ENCODE results near the gene DDC.
"Not testable (repeated sequence)": the region's sequence is repeated elsewhere in the genome, so short reads cannot be mapped to it uniquely, and the experiment has no call there.

DNA sequence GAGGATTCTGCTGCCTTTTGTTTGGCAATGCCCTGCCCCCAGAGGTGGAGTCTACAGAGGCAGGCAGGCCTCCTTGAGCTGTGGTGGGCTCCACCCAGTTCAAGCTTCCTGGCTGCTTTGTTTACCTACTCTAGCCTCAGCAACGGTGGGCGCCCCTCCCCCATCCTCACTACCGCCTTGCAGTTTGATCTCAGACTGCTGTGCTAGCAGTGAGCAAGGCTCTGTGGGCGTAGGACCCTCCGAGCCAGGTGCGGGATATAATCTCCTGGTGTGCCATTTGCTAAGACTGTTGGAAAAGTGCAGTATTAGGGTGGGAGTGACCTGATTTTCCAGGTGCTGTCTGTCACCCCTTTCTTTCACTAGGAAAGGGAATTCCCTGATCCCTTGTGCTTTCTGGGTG, 11.2 kb upstream of the DDC start:
- TF ChIP-seq, protein P1, sequence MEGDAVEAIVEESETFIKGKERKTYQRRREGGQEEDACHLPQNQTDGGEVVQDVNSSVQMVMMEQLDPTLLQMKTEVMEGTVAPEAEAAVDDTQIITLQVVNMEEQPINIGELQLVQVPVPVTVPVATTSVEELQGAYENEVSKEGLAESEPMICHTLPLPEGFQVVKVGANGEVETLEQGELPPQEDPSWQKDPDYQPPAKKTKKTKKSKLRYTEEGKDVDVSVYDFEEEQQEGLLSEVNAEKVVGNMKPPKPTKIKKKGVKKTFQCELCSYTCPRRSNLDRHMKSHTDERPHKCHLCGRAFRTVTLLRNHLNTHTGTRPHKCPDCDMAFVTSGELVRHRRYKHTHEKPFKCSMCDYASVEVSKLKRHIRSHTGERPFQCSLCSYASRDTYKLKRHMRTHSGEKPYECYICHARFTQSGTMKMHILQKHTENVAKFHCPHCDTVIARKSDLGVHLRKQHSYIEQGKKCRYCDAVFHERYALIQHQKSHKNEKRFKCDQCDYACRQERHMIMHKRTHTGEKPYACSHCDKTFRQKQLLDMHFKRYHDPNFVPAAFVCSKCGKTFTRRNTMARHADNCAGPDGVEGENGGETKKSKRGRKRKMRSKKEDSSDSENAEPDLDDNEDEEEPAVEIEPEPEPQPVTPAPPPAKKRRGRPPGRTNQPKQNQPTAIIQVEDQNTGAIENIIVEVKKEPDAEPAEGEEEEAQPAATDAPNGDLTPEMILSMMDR (conservative IDR thresholded peaks at IDR 0.05), result not testable (repeated sequence)
- TF ChIP-seq EZH2 (IDR thresholded peaks at IDR 0.05; ENCODE audit: low read depth), result not testable (repeated sequence)

All from PC-9 (cell line).